HCT116 (cell line): ENCODE results near the gene HMGXB3. TPM values are rescaled to one million over a fixed set of nuclear protein-coding genes. Genes with fewer than 3 reads are reported as not detected.
"Not testable (repeated sequence)": the region's sequence is repeated elsewhere in the genome, so short reads cannot be mapped to it uniquely, and the experiment has no call there.

Experiments used
- ATAC-seq: fragments of 200-7000 bp; cut with Tn5 transposase; 2 replicates; pipeline ENCODE4 v1.9.1; 2020; ENCODE audit warnings: mild to moderate bottlenecking, moderate library complexity
- BruUV-seq: library from RNA; stranded (reverse); fragments of 400-500 nt; replicated peaks from 2 replicates; lab custom pipeline; 2021; lab: Mats Ljungman, UMichigan
- CTCF ChIA-PET: fragments of 300-600 bp; sonication (Branson Sonifier 250); formaldehyde crosslinking; loops from one replicate; lab custom pipeline; 2021; ENCODE audit warnings: antibody characterized with exemption; lab: Charles Lee
- POLR2A ChIA-PET: fragments of 300-600, 350-600 bp; sonication (Branson Sonifier 250); formaldehyde crosslinking; loops from one replicate; lab custom pipeline; 2021; ENCODE audit warnings: antibody characterized with exemption; lab: Charles Lee
- RAD21 ChIA-PET, 2 experiments: fragments of 300-600 bp; sonication (Branson Sonifier 250); formaldehyde crosslinking; loops; one replicate each; lab custom pipeline; 2023; ENCODE audit warnings: low total read pairs in 2 of 2; ENCODE audit not compliant: uncharacterized antibody in 2 of 2, unreplicated experiment in 2 of 2, low non-redundant PET in 1 of 2; lab: Charles Lee
- DNase-seq: peaks from one replicate; pipeline ENCODE4 v3.0.0-alpha.2; 2010; ENCODE audit warnings: low read depth, low spot score
- H2AFZ ChIP-seq: fragments of 200-600 bp; shearing (Covaris generic), sonication (generic); 2 replicates; pipeline ENCODE4 v1.6.1; 2017; ENCODE audit warnings: low read depth, mixed run types, mixed read lengths, antibody characterized with exemption, low read length; ENCODE audit not compliant: poor library complexity, severe bottlenecking
- H3K27ac ChIP-seq: 2 replicates; pipeline ENCODE4 v1.5.1; 2012; ENCODE audit warnings: low read depth, low read length
- H3K27me3 ChIP-seq: fragments of 200-600 bp; sonication (generic); 2 replicates; pipeline ENCODE4 v1.6.1; 2016; ENCODE audit warnings: mixed run types, low read length, mixed read lengths; ENCODE audit not compliant: insufficient read depth
- H3K36me3 ChIP-seq, 2 experiments: fragments of 200-500 bp in 1 of 2; fragments of 200-600 bp in 1 of 2; sonication (Bioruptor generic) in 1 of 2; sonication (generic) in 1 of 2; 2 replicates each; pipeline versions ENCODE4 v1.5.1 to v1.6.1; 2014 to 2016; ENCODE audit warnings: low read length in 2 of 2, inconsistent platforms in 1 of 2, mixed read lengths in 1 of 2, mixed run types in 1 of 2; ENCODE audit not compliant: insufficient read depth in 2 of 2, control insufficient read depth in 1 of 2
- H3K4me1 ChIP-seq, 2 experiments: fragments of 200-600 bp in 1 of 2; sonication (generic) in 1 of 2; 2 replicates each; pipeline versions ENCODE4 v1.5.1 to v1.6.1; 2012 to 2017; ENCODE audit warnings: low read length in 2 of 2, inconsistent platforms in 1 of 2, mild to moderate bottlenecking in 1 of 2, mixed read lengths in 1 of 2, mixed run types in 1 of 2, moderate library complexity in 1 of 2; ENCODE audit not compliant: insufficient read depth in 2 of 2, control insufficient read depth in 1 of 2
- H3K4me2 ChIP-seq: fragments of 200-600 bp; sonication (generic); 2 replicates; pipeline ENCODE4 v1.6.1; 2017; ENCODE audit warnings: mixed run types, low read length, mixed read lengths
- H3K4me3 ChIP-seq, 2 experiments: fragments of 200-600 bp in 1 of 2; sonication (generic) in 1 of 2; replicated peaks in 1 of 2; 2 replicates each; pipeline ENCODE4 v1.5.1; 2011 to 2016; ENCODE audit warnings: low read length in 2 of 2, control low read depth in 1 of 2, low read depth in 1 of 2, mild to moderate bottlenecking in 1 of 2, mixed read lengths in 1 of 2, mixed run types in 1 of 2
- H3K79me2 ChIP-seq: fragments of 200-600 bp; sonication (generic); 2 replicates; pipeline ENCODE4 v1.6.1; 2017; ENCODE audit warnings: mild to moderate bottlenecking, mixed run types, low read length, moderate library complexity, mixed read lengths; ENCODE audit not compliant: insufficient read depth
- H3K9ac ChIP-seq: fragments of 200-600 bp; sonication (generic); 2 replicates; pipeline ENCODE4 v1.6.1; 2016; ENCODE audit warnings: low read length, mixed read lengths
- H3K9me2 ChIP-seq: fragments of 200-600 bp; sonication (generic), shearing (Covaris generic); 2 replicates; pipeline ENCODE4 v1.6.1; 2017; ENCODE audit warnings: mixed run types, mild to moderate bottlenecking, moderate library complexity; ENCODE audit not compliant: insufficient read depth
- H3K9me3 ChIP-seq, 2 experiments: fragments of 200-500 bp in 1 of 2; fragments of 200-600 bp in 1 of 2; sonication (Bioruptor generic) in 1 of 2; sonication (generic) in 1 of 2; 2 replicates each; pipeline ENCODE4 v1.6.1; 2014 to 2017; ENCODE audit warnings: low read length in 2 of 2, mixed read lengths in 2 of 2, inconsistent platforms in 1 of 2, low read depth in 1 of 2, mild to moderate bottlenecking in 1 of 2, mixed run types in 1 of 2, moderate library complexity in 1 of 2; ENCODE audit not compliant: control insufficient read depth in 1 of 2, insufficient read depth in 1 of 2
- H4K20me1 ChIP-seq: fragments of 200-600 bp; sonication (generic), shearing (Covaris generic); 2 replicates; pipeline ENCODE4 v1.6.1; 2017; ENCODE audit warnings: mixed run types, mild to moderate bottlenecking, moderate library complexity; ENCODE audit not compliant: insufficient read depth
- CBX3 ChIP-seq: IDR thresholded peaks from 2 replicates; pipeline ENCODE4 v1.6.1; 2012; ENCODE audit warnings: low read depth
- CEBPB ChIP-seq: IDR thresholded peaks from 2 replicates; pipeline ENCODE4 v1.6.1; 2012; ENCODE audit warnings: low read depth
- CTCF ChIP-seq, 3 experiments: fragments of 200-600 bp in 1 of 3; sonication (generic) in 1 of 3; IDR thresholded peaks in 2 of 3; conservative IDR thresholded peaks in 1 of 3; 2 replicates each; pipeline ENCODE4 v1.5.1; 2012 to 2017; ENCODE audit warnings: low read depth in 2 of 3, low read length in 2 of 3, antibody characterized with exemption in 1 of 3, borderline replicate concordance in 1 of 3, control low read depth in 1 of 3, mild to moderate bottlenecking in 1 of 3, mixed read lengths in 1 of 3, mixed run types in 1 of 3, moderate library complexity in 1 of 3; ENCODE audit not compliant: insufficient read depth in 1 of 3
- EGR1 ChIP-seq: IDR thresholded peaks from 2 replicates; pipeline ENCODE4 v1.6.1; 2012; ENCODE audit warnings: low read depth
- EZH2phosphoT487 ChIP-seq: fragments of 200-600 bp; IDR thresholded peaks from 2 replicates; pipeline ENCODE4 v1.6.1; 2018; ENCODE audit warnings: antibody characterized with exemption, borderline replicate concordance
- FOSL1 ChIP-seq: IDR thresholded peaks from 2 replicates; pipeline ENCODE4 v1.6.1; 2012; ENCODE audit warnings: low read depth
- JUND ChIP-seq: IDR thresholded peaks from 2 replicates; pipeline ENCODE4 v1.6.1; 2012
- MAX ChIP-seq: IDR thresholded peaks from 2 replicates; pipeline ENCODE4 v1.6.1; 2012
- POLR2A ChIP-seq: IDR thresholded peaks from 2 replicates; pipeline ENCODE4 v1.7.0; 2011; ENCODE audit warnings: borderline replicate concordance; ENCODE audit not compliant: insufficient read depth, insufficient read length; ENCODE audit errors: extremely low read depth
- POLR2AphosphoS5 ChIP-seq: IDR thresholded peaks from 2 replicates; pipeline ENCODE4 v1.6.1; 2011; ENCODE audit warnings: mild to moderate bottlenecking, low read depth, low read length, moderate library complexity
- SIN3A ChIP-seq: IDR thresholded peaks from 2 replicates; pipeline ENCODE4 v1.6.1; 2012; ENCODE audit warnings: low read depth
- SP1 ChIP-seq: IDR thresholded peaks from 2 replicates; pipeline ENCODE4 v1.6.1; 2012; ENCODE audit warnings: low read depth
- SRF ChIP-seq: IDR thresholded peaks from 2 replicates; pipeline ENCODE4 v1.6.1; 2012; ENCODE audit warnings: low read depth
- TCF7L2 ChIP-seq: IDR thresholded peaks from 2 replicates; pipeline ENCODE4 v1.7.0; 2011; ENCODE audit warnings: borderline replicate concordance, inconsistent platforms; ENCODE audit not compliant: insufficient read depth, insufficient read length; ENCODE audit errors: extremely low read depth
- YY1 ChIP-seq: IDR thresholded peaks from 2 replicates; pipeline ENCODE4 v1.6.1; 2011; ENCODE audit warnings: low read length, low read depth, moderate library complexity, mild to moderate bottlenecking; ENCODE audit not compliant: insufficient replicate concordance; ENCODE audit errors: extremely low read depth
- ZFX ChIP-seq: fragments of 450-650 bp; IDR thresholded peaks from 2 replicates; pipeline ENCODE4 v1.6.1; 2017
- intact Hi-C: fragments of 100-400 bp; cut with micrococcal nuclease; formaldehyde crosslinking; loops from 2 replicates; pipeline ENCODE4 v1.10.0; 2022
- total RNA-seq: library from RNA; stranded (reverse); gene quantifications from one replicate; pipeline ENCODE4 v1.2.1, GENCODE V29; 2021; ENCODE audit not compliant: unreplicated experiment

Gene HMGXB3
- total RNA-seq, 1 experiment from 2014 or later, result 41.8 TPM

- H3K9me3 ChIP-seq, CTCF ChIA-PET, H3K79me2 ChIP-seq, BruUV-seq, H2AFZ ChIP-seq, intact Hi-C loops, H3K9me2 ChIP-seq, RAD21 ChIA-PET, H3K27me3 ChIP-seq, H3K4me3 ChIP-seq, H3K27ac ChIP-seq, H4K20me1 ChIP-seq, POLR2A ChIA-PET: not testable (repeated sequence)
- TF ChIP-seq YY1 (peak; percentile 17), JUND (peak; percentile 75), POLR2AphosphoS5 (peak; percentile 22; the same call in 1 of the 2 replicates), FOSL1 (peak; percentile 75), MAX (peak; percentile 91), SP1 (peak; percentile 28; the same call in 1 of the 2 replicates), EGR1 (peak; percentile 79), CBX3 (0 out of 2 replicates have a peak, but pooled peaks have one; percentile 31)
- peaks cover 46 to 55% of the 10 kb centered on the region in 2 experiments; a peak in 3 of 4 replicates for H3K36me3 ChIP-seq
- DNase-seq (peak; percentile 63), ATAC-seq (peak; percentile 85)
- peak overlapping the region; percentile 3; the same call in 1 of the 2 replicates for H3K9ac ChIP-seq
- H3K4me1 ChIP-seq, result peaks cover 0 to 34% of the 10 kb centered on the region in 2 experiments; a peak in 2 of 4 replicates
- H3K4me2 ChIP-seq, result peak overlapping the region; percentile 42
Measured at GRCh38 chr5:150050172-150050811, 49.8 kb downstream of the HMGXB3 start.

GRCh38 chr5:150051657-150052195 is 51.2 kb downstream of the HMGXB3 start:
- H3K4me1 ChIP-seq, result peaks cover 0 to 34% of the 10 kb centered on the region in 2 experiments; a peak in 2 of 4 replicates
- no TSS peak for BruUV-seq
- no peaks in the 10 kb centered on the region for H3K9me3 ChIP-seq
- no peaks in the 10 kb centered on the region for H3K27me3 ChIP-seq
- CTCF ChIA-PET, result no interaction called here
- H3K4me2 ChIP-seq, result no peak overlapping the region
- H3K79me2 ChIP-seq, result no peaks in the 10 kb centered on the region
- POLR2A ChIA-PET, result no interaction called here
- RAD21 ChIA-PET, result no interaction called here
- H3K9me2 ChIP-seq, result no peaks in the 10 kb centered on the region
- DNase-seq (no peak), ATAC-seq (no peak)
- peaks cover 36 to 46% of the 10 kb centered on the region in 2 experiments; a peak in 3 of 4 replicates for H3K36me3 ChIP-seq
- no peak overlapping the region for H3K4me3 ChIP-seq
- intact Hi-C loops, result no loop called here
- no peaks in the 10 kb centered on the region for H4K20me1 ChIP-seq
- H3K27ac ChIP-seq, result no peak overlapping the region
- no peak overlapping the region for H3K9ac ChIP-seq
- no peak overlapping the region for H2AFZ ChIP-seq
- no peak for TF ChIP-seq SRF
- no peak for TF ChIP-seq ZFX
- TF ChIP-seq MAX, result no peak
- TF ChIP-seq CBX3, result no peak
- TF ChIP-seq EZH2phosphoT487, result no peak
- no peak for TF ChIP-seq CEBPB
- TF ChIP-seq SIN3A, result no peak
- no peak for TF ChIP-seq SP1
- no peak for TF ChIP-seq CTCF (IDR thresholded peaks at IDR 0.05 in 2 of 3, conservative IDR thresholded peaks at IDR 0.05 in 1 of 3; ENCODE audit: borderline replicate concordance in 1 of 3, insufficient read depth in 1 of 3, low read depth in 2 of 3, low read length in 2 of 3)
- no peak for TF ChIP-seq TCF7L2
- TF ChIP-seq POLR2A, result no peak
